ENCODE results near the gene ZNF584. TPM values are rescaled to one million over a fixed set of nuclear protein-coding genes. Genes with fewer than 3 reads are reported as not detected.
A peak's percentile ranks its signal among the peaks of the same experiment; 100 is the strongest.

ZNF584 gene
- polyA plus RNA-seq, 2 of the 4 experiments (the other 2 are of a cell fraction) = 15.6 to 18.2 TPM

DNA sequence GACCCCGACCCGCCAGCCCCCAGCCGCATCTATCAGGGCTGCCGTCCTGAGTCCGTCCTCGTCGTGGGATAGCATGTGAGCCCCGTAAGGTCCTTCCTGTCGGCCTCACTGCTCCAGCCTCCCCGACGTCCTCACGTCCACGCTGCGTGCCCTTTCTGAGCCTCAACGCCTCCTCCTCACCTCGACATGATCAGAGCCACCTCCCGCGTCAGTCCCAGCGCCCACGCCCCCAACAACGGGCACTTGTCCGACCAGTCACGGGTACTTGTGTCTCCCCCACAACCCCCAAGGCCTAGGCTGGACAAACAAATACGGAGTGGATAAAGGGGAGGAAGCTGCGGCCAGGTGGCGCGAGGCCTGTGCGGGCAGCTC, 46.6 kb upstream of the ZNF584 start (continued):
- TF ChIP-seq REST (IDR thresholded peaks at IDR 0.05) = peak; percentile 12; the same call in 1 of the 2 replicates
- TF ChIP-seq TFCP2L1 (CRISPR knock-in tag; IDR thresholded peaks at IDR 0.05) = no peak
- no peak for TF ChIP-seq FOSB (CRISPR knock-in tag; IDR thresholded peaks at IDR 0.05)
- TF ChIP-seq, protein P1, sequence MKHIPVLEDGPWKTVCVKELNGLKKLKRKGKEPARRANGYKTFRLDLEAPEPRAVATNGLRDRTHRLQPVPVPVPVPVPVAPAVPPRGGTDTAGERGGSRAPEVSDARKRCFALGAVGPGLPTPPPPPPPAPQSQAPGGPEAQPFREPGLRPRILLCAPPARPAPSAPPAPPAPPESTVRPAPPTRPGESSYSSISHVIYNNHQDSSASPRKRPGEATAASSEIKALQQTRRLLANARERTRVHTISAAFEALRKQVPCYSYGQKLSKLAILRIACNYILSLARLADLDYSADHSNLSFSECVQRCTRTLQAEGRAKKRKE (CRISPR knock-in tag; IDR thresholded peaks at IDR 0.05; ENCODE audit: low read depth) = peak; percentile 84; the same call in 1 of the 2 replicates
- TF ChIP-seq, protein P2, sequence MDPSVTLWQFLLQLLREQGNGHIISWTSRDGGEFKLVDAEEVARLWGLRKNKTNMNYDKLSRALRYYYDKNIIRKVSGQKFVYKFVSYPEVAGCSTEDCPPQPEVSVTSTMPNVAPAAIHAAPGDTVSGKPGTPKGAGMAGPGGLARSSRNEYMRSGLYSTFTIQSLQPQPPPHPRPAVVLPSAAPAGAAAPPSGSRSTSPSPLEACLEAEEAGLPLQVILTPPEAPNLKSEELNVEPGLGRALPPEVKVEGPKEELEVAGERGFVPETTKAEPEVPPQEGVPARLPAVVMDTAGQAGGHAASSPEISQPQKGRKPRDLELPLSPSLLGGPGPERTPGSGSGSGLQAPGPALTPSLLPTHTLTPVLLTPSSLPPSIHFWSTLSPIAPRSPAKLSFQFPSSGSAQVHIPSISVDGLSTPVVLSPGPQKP (IDR thresholded peaks at IDR 0.05; ENCODE audit: low read depth, low read length) = no peak
- no peak for TF ChIP-seq KDM5A (IDR thresholded peaks at IDR 0.05)
- TF ChIP-seq EHF (CRISPR knock-in tag; IDR thresholded peaks at IDR 0.05) = no peak; the same call in 1 of the 2 replicates
- no peak for TF ChIP-seq GATA3 (IDR thresholded peaks at IDR 0.05; ENCODE audit: borderline replicate concordance)
- peak; percentile 87 for TF ChIP-seq TP53 (CRISPR knock-in tag; IDR thresholded peaks at IDR 0.05)

DNA sequence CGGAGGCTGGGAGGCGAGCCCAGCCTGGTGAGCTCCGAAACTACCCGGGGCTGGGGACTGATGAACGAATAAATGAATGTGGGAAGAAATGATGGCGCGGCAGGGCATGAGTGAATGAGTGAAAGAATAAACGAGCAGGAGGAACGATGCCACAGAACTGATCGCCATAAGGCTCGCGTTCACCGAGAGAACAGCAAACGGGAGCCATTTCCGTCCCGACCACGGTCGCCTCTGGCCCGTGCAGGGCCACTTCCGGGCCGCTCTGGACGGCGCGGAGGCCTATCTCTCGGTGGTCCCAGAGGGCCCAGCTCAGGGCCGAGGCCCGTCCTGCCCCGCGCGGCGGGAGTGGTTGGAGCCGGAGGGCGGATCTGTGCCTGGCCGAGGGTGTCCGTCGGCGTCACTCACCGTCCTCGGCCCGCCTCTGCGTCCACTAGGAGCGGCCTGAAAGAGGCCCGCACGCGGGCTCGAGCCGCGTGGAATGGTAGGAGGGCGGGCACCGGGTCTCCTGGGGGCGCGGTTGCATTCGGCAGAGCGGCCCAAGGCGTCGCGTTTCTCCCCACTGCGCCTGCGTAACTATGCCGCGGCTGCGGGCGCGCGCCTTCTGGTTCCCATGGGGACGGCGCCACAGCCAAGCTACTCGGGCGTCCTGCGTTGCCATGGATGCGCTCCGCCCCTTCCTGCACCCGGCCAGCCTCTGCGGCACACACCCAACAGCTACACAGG, 46.0 kb upstream of the ZNF584 start, which contains the start of gene ZNF497:
Gene ZNF497, minus strand, starts transcription at position 480 of the 723 bp plus-strand sequence. CDS start 5,116 bp downstream, outside the sequence.
- 1% methylated on average over 35 of the region's 74 CpGs for WGBS (ENCODE audit: missing lambda C conversion rate)
- peak; percentile 99 for FAIRE-seq
- peak; percentile 99 to 100 for DNase-seq (ENCODE audit: low read depth in 1 of 2, low spot score in 1 of 2)
- Histone ChIP-seq H3K4me3 (peak within 1 kb of the TSS; percentile 58), H3K4me2 (peak within 1 kb of the TSS; percentile 88), H3K9me3 (peaks cover 2% of the 10 kb centered on the region; the same call in 1 of the 3 replicates), H3K4me1 (peaks cover 7% of the 10 kb centered on the region; the same call in 1 of the 3 replicates), H3K27ac (peak within 1 kb of the TSS; percentile 82 to 88)
- ChIA-PET POLR2A (interaction anchor here (0.6 to 3.4 kb wide), 37 partner anchors 9 to 885 kb away, joined by 3 to 43 read pairs (median 6); partner anchors contain the start of genes A1BG, ERVK3-1, RPS5 and TRIM28), CTCF (interaction anchor here (0.6 to 3.0 kb wide), 10 partner anchors 10 to 157 kb away, joined by 3 to 10 read pairs (median 4); partner anchors contain the start of genes A1BG and ZBTB45)
- ATAC-seq = peak; percentile 89 to 95
- TF ChIP-seq CBX8 (IDR thresholded peaks at IDR 0.05) (no peak), MAZ (IDR thresholded peaks at IDR 0.05; ENCODE audit: borderline replicate concordance, low read depth, low read length) (no peak), SMC3 (IDR thresholded peaks at IDR 0.05) (no peak; the same call in 2 of the 3 replicates), EHMT2 (IDR thresholded peaks at IDR 0.05; ENCODE audit: low read depth) (no peak), NPAS2 (CRISPR knock-in tag; IDR thresholded peaks at IDR 0.05; ENCODE audit: borderline replicate concordance) (no peak), HDAC2 (IDR thresholded peaks at IDR 0.05) (no peak), HOXB5 (CRISPR knock-in tag; IDR thresholded peaks at IDR 0.05) (0 out of 2 replicates have a peak, but pooled peaks have one; percentile 52), JUN (IDR thresholded peaks at IDR 0.05) (peak; percentile 87 to 97), CHD4 (IDR thresholded peaks at IDR 0.05; ENCODE audit: borderline replicate concordance) (no peak), RAD21 (conservative IDR thresholded peaks at IDR 0.05 in 1 of 2, IDR thresholded peaks at IDR 0.05 in 1 of 2) (no peak), POLR2AphosphoS2 (conservative IDR thresholded peaks at IDR 0.05; ENCODE audit: low read length) (no peak), HEYL (CRISPR knock-in tag; IDR thresholded peaks at IDR 0.05) (no peak), MAX (IDR thresholded peaks at IDR 0.05) (peak; percentile 84), FOSB (CRISPR knock-in tag; IDR thresholded peaks at IDR 0.05) (no peak), USF2 (IDR thresholded peaks at IDR 0.05) (no peak), HOXA7 (CRISPR knock-in tag; IDR thresholded peaks at IDR 0.05) (no peak), CBX2 (IDR thresholded peaks at IDR 0.05; ENCODE audit: borderline replicate concordance, low read depth) (no peak), FOXS1 (CRISPR knock-in tag; IDR thresholded peaks at IDR 0.05) (no peak), TFCP2L1 (CRISPR knock-in tag; IDR thresholded peaks at IDR 0.05) (no peak), CHD2 (IDR thresholded peaks at IDR 0.05; ENCODE audit: low read length, partially characterized antibody) (no peak), EHF (CRISPR knock-in tag; IDR thresholded peaks at IDR 0.05) (no peak), PBX3 (IDR thresholded peaks at IDR 0.05) (peak; percentile 32; the same call in 1 of the 2 replicates), HOXB13 (CRISPR knock-in tag; IDR thresholded peaks at IDR 0.05; ENCODE audit: low read depth) (no peak; the same call in 1 of the 2 replicates), TP53 (CRISPR knock-in tag; IDR thresholded peaks at IDR 0.05) (0 out of 2 replicates have a peak, but pooled peaks have one; percentile 6), RNF2 (IDR thresholded peaks at IDR 0.05; ENCODE audit: borderline replicate concordance, low read depth) (no peak)
